HG03095 (cell line): ENCODE data around the gene VWA5B1.
"Not testable (repeated sequence)": the region's sequence is repeated elsewhere in the genome, so short reads cannot be mapped to it uniquely, and the experiment has no call there.

Experiments
- ATAC-seq: cut with Tn5 transposase; IDR thresholded peaks from one replicate; pipeline ENCODE4 v1.9.1; 2021; ENCODE audit warnings: moderate library complexity; ENCODE audit not compliant: unreplicated experiment

VWA5B1 gene

GRCh38 chr1:20290624-20291597 lies at the start of gene VWA5B1:
Gene VWA5B1 (plus strand): TSS chr1:20290875. CDS start chr1:20310602, 19,727 bp downstream.
- no peak for ATAC-seq

- no peak for ATAC-seq
These were observed 47.7 kb upstream of the VWA5B1 start for GRCh38 chr1:20242890-20243479.

GRCh38 chr1:20248971-20249612 lies 41.6 kb upstream of the VWA5B1 start:
- ATAC-seq = no peak

GRCh38 chr1:20250340-20250989 lies 40.2 kb upstream of the VWA5B1 start:
- ATAC-seq = no peak

GRCh38 chr1:20252587-20252986 lies 38.1 kb upstream of the VWA5B1 start:
- no peak for ATAC-seq

GRCh38 chr1:20255666-20256065 lies 35.0 kb upstream of the VWA5B1 start:
- ATAC-seq = no peak

GRCh38 chr1:20259646-20260045 lies 31.0 kb upstream of the VWA5B1 start:
- ATAC-seq = no peak

- ATAC-seq = no peak
These were observed 29.6 kb upstream of the VWA5B1 start for GRCh38 chr1:20261095-20261494.

- no peak for ATAC-seq
These were observed 27.7 kb upstream of the VWA5B1 start for GRCh38 chr1:20262810-20263534.

GRCh38 chr1:20265250-20265649 lies 25.4 kb upstream of the VWA5B1 start:
- no peak for ATAC-seq

- ATAC-seq = no peak
These were observed 24.5 kb upstream of the VWA5B1 start for GRCh38 chr1:20266141-20266540.

GRCh38 chr1:20266642-20267041 lies 24.0 kb upstream of the VWA5B1 start:
- no peak for ATAC-seq

- no peak for ATAC-seq
These were observed 18.9 kb upstream of the VWA5B1 start for GRCh38 chr1:20271498-20272400.

GRCh38 chr1:20273716-20274115 lies 17.0 kb upstream of the VWA5B1 start:
- ATAC-seq = not testable (repeated sequence)

GRCh38 chr1:20275319-20275925 lies 15.3 kb upstream of the VWA5B1 start:
- no peak for ATAC-seq

GRCh38 chr1:20276485-20277159 lies 14.1 kb upstream of the VWA5B1 start:
- no peak for ATAC-seq

GRCh38 chr1:20278692-20279130 lies 12.0 kb upstream of the VWA5B1 start:
- ATAC-seq = no peak

GRCh38 chr1:20279509-20279908 lies 11.2 kb upstream of the VWA5B1 start:
- no peak for ATAC-seq
